Measurements from ENCODE around the gene ASAP2.

- TF ChIP-seq EZH2phosphoT487 (IDR thresholded peaks at IDR 0.05; ENCODE audit: borderline replicate concordance) (no peak), CTCF (conservative IDR thresholded peaks at IDR 0.05; ENCODE audit: low read length) (no peak)
These were observed 234.9 kb downstream of the ASAP2 start for GRCh38 chr2:9441556-9441955.
